Endothelial cell (in vitro differentiated cells): Measurements from ENCODE around the gene ATR. TPM values are rescaled to one million over a fixed set of nuclear protein-coding genes. Genes with fewer than 3 reads are reported as not detected.
A peak's percentile ranks its signal among the peaks of the same experiment; 100 is the strongest.

Experiments
- DNase-seq: peaks from one replicate; pipeline ENCODE4 v3.0.0; 2021; ENCODE audit warnings: low spot score
- H3K27ac Mint-ChIP-seq: one replicate; pipeline ENCODE4 v1.8.0; 2021; ENCODE audit warnings: mixed read lengths, inconsistent platforms; ENCODE audit not compliant: unreplicated experiment
- H3K27me3 Mint-ChIP-seq: one replicate; pipeline ENCODE4 v1.8.0; 2021; ENCODE audit warnings: mild to moderate bottlenecking, moderate library complexity, mixed read lengths, inconsistent platforms; ENCODE audit not compliant: unreplicated experiment
- H3K36me3 Mint-ChIP-seq: one replicate; pipeline ENCODE4 v1.8.0; 2021; ENCODE audit warnings: mild to moderate bottlenecking, low read depth, mixed read lengths, inconsistent platforms; ENCODE audit not compliant: unreplicated experiment
- H3K4me1 Mint-ChIP-seq: one replicate; pipeline ENCODE4 v1.8.0; 2021; ENCODE audit warnings: mild to moderate bottlenecking, mixed read lengths, inconsistent platforms; ENCODE audit not compliant: unreplicated experiment
- H3K4me3 Mint-ChIP-seq: one replicate; pipeline ENCODE4 v1.8.0; 2021; ENCODE audit warnings: mild to moderate bottlenecking, mixed read lengths, inconsistent platforms; ENCODE audit not compliant: unreplicated experiment
- H3K9me3 Mint-ChIP-seq: one replicate; pipeline ENCODE4 v1.8.0; 2021; ENCODE audit warnings: mixed read lengths, inconsistent platforms; ENCODE audit not compliant: unreplicated experiment
- long read RNA-seq: library from polyadenylated mRNA; unstranded; transcript quantifications from one replicate; pipeline ENCODE4 v2.0.0, GENCODE V29; 2020; ENCODE audit not compliant: unreplicated experiment
- total RNA-seq: library from RNA; stranded (reverse); fragmentation: NEBNext Ultra II Directional; extraction: Animal tissue kit (Norgen Biotek cat#: 25700); gene quantifications from one replicate; pipeline ENCODE4 v1.2.1, GENCODE V29; 2021; ENCODE audit not compliant: unreplicated experiment
- TF ChIP-seq, protein P1 (sequence below): fragments of 200-600 bp; sonication (generic); IDR thresholded peaks from one replicate; pipeline ENCODE4 v1.5.0; 2021; ENCODE audit warnings: antibody characterized with exemption; ENCODE audit not compliant: unreplicated experiment

The ATR gene
- total RNA-seq, result 17.8 TPM
- long read RNA-seq, partial matches to known transcripts, result 0 of 2 reads
- long read RNA-seq, other reads (novel, unspliced or antisense), result 2 of 2 reads

DNA sequence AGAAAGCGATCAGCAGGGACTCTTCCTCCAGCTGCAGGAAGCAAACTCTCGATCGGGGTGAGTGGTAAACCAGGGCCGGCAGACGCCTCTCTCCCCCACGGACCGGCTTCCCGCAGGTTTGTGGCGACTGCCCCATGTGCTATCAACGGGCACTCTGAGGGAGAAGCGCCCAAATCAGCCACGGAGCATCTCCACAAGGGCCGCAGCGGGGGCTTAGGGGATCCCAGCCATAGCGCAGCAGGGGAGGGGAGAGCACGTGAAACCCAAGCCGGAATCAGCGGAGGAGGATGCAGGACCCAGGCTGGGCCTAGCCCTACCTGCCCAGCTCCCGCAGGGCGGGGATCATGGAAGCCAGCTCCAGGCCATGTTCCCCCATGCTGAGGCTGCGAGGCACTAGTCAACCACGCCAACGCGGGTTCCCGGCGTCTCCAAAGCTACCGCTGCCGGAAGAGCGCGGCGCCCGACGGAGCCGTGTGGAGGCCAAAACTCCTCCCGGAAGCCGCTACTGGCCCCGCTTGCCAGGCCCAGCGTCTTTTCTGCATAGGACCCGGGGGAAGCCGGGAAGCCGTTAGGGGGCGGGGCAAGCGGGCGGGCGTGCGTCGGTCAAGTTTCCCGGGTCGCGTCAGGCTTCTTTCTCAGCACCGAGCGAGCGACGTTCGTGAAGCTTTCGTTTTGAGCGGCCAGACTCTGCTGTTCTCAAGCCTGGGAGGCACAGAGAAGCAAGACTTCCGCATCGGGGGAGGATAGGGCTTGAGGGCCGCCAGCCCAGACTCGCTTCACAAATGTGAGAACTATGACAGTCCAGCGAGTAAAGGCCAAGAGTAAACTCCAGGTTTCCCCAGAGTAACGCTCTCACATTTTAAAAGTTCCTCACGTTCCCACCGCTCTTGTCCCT, at the start of gene ATR:
Gene ATR, minus strand, starts transcription at position 405 of the 895 bp plus-strand sequence. Its CDS starts 29 bp downstream, at position 376.
- peaks cover 4% of the 10 kb centered on the region for H3K27me3 Mint-ChIP-seq
- peak within 1 kb of the TSS; percentile 99 for H3K4me3 Mint-ChIP-seq
- no peaks in the 10 kb centered on the region for H3K9me3 Mint-ChIP-seq
- DNase-seq, result peak; percentile 94
- TF ChIP-seq, protein P1, sequence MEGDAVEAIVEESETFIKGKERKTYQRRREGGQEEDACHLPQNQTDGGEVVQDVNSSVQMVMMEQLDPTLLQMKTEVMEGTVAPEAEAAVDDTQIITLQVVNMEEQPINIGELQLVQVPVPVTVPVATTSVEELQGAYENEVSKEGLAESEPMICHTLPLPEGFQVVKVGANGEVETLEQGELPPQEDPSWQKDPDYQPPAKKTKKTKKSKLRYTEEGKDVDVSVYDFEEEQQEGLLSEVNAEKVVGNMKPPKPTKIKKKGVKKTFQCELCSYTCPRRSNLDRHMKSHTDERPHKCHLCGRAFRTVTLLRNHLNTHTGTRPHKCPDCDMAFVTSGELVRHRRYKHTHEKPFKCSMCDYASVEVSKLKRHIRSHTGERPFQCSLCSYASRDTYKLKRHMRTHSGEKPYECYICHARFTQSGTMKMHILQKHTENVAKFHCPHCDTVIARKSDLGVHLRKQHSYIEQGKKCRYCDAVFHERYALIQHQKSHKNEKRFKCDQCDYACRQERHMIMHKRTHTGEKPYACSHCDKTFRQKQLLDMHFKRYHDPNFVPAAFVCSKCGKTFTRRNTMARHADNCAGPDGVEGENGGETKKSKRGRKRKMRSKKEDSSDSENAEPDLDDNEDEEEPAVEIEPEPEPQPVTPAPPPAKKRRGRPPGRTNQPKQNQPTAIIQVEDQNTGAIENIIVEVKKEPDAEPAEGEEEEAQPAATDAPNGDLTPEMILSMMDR, result no peak
- H3K27ac Mint-ChIP-seq, result peak within 1 kb of the TSS; percentile 98
- peaks cover 4% of the 10 kb centered on the region for H3K36me3 Mint-ChIP-seq
- H3K4me1 Mint-ChIP-seq, result peaks cover 18% of the 10 kb centered on the region

DNA sequence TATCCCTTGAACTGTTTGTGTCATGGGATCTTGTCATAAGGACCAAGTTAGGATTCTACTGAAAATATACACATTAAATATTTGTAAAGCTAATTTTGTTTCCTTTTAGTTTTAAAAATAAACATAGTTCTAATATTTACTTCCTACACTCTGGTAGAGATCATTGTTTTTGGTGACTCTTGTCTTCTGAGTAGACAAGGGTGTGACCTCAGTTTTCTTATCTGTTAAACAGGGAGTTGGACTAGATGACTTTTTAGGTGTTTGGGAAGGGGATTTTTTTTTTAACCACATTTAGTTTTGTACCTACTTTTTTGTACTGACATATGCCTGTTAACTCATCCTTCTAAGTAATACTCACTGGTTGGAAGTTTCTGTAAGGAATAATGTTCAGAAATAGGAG, 48.4 kb upstream of the ATR start:
- Mint-ChIP-seq H3K9me3 (no peaks in the 10 kb centered on the region), H3K4me1 (no peaks in the 10 kb centered on the region), H3K27ac (no peak overlapping the region), H3K4me3 (no peak overlapping the region), H3K27me3 (no peaks in the 10 kb centered on the region), H3K36me3 (no peaks in the 10 kb centered on the region)
- TF ChIP-seq, protein P1, result no peak
- no peak for DNase-seq

DNA sequence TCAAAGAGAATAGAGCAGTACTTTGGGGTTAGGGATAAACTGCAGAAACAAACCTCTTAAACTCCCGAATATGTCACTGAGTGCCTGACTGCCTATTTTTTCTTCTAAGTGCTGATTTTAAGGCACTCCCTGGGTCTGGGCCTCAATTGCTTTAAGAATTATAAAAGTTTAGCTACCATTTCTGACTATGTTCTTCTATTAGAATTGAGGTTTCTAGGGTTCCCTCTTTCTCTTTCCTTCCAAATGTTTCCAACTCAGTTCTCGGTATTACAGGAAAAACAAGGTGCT, 46.6 kb upstream of the ATR start:
- DNase-seq, result no peak
- Mint-ChIP-seq H3K4me3 (no peak overlapping the region), H3K36me3 (no peaks in the 10 kb centered on the region), H3K9me3 (no peaks in the 10 kb centered on the region), H3K27ac (no peak overlapping the region), H3K4me1 (no peaks in the 10 kb centered on the region), H3K27me3 (no peaks in the 10 kb centered on the region)
- TF ChIP-seq, protein P1, result no peak

DNA sequence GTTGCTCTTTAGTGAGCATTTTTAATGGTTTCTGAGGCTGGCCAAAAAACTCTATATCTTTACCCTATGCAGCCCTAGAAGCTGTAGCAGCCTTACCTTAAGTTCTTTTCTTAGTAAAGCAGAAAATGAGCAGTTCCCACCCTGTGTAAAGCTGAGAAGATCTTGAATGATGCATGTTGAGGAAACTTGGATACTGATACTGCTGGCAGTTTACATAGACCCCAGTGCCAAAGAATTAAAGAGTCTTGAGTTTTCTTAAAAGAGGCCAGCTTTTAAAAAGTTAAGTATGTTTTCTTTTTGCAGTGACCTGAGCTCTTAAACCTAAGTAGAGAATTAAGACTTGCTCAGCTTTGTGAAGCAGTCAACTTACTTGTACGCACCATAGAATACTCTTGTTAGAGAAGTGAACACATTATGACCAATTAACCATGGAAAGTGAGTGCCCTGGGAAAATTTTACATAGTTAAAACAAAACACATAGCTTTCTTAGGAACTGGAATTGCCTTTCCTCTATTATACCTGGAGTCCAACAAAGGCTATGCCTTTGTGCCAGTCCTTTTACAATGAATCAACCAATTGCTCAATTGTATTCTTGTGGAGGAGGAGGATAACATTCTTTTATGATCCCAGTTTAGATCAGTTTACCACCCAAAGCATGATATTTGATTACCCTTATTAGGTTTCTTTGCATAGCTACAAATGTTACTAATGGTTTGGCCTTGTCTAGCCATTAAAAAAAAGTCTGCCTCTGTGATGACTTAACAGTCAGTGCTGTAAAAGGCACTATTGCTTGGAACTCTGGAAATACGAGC, 46.0 kb upstream of the ATR start:
- H3K4me3 Mint-ChIP-seq, result no peak overlapping the region
- H3K9me3 Mint-ChIP-seq, result no peaks in the 10 kb centered on the region
- no peaks in the 10 kb centered on the region for H3K4me1 Mint-ChIP-seq
- no peak overlapping the region for H3K27ac Mint-ChIP-seq
- TF ChIP-seq, protein P1, result no peak
- no peaks in the 10 kb centered on the region for H3K36me3 Mint-ChIP-seq
- DNase-seq, result no peak
- no peaks in the 10 kb centered on the region for H3K27me3 Mint-ChIP-seq
